OCI-LY3 (cell line): ENCODE measurements around the gene BAG1.

Experiments used
- CTCF ChIP-seq: fragments of 200-600, 300-600 bp; sonication (generic); IDR thresholded peaks from 2 replicates; pipeline ENCODE4 v1.5.1; 2014; ENCODE audit warnings: antibody characterized with exemption, low read length, low read depth
- EZH2phosphoT487 ChIP-seq: fragments of 200-600 bp; shearing (Covaris generic); IDR thresholded peaks from 2 replicates; pipeline ENCODE4 v1.6.1; 2018; ENCODE audit warnings: antibody characterized with exemption, mixed run types, low read depth

- TF ChIP-seq CTCF = no peak
- no peak for TF ChIP-seq EZH2phosphoT487
Observed at GRCh38 chr9:33256236-33256635, 8.3 kb downstream of the BAG1 start.
